ENCODE measurements around the gene ODAD4. TPM values are rescaled to one million over a fixed set of nuclear protein-coding genes. Genes with fewer than 3 reads are reported as not detected.
A peak's percentile ranks its signal among the peaks of the same experiment; 100 is the strongest.

ODAD4 gene
- 1 to 10 TPM in 1 of 2 donors, under 1 TPM in 1; 0.74 to 1.2 TPM for total RNA-seq
- long read RNA-seq, donor 1, partial matches to known transcripts = 0 of 1 reads
- long read RNA-seq, donor 1, other reads (novel, unspliced or antisense) = 1 of 1 reads
- long read RNA-seq, donor 2, partial matches to known transcripts = 0 of 4 reads
- long read RNA-seq, donor 2, other reads (novel, unspliced or antisense) = 4 of 4 reads

- intact Hi-C loops (cut with DNase I) = no loop called here
- peak; percentile 100 for DNase-seq (ENCODE audit: low spot score)
Measured at GRCh38 chr17:41930009-41930832, at the start of gene ODAD4. Gene ODAD4 (plus strand): TSS chr17:41930617. CDS start chr17:41930724, 107 bp downstream.

- intact Hi-C loops (cut with DNase I) = no loop called here
- no peak for DNase-seq (ENCODE audit: low spot score)
Measured at GRCh38 chr17:41882756-41883155, 47.7 kb upstream of the ODAD4 start.

- intact Hi-C loops (cut with DNase I) = no loop called here
- no peak for DNase-seq (ENCODE audit: low spot score)
Measured at GRCh38 chr17:41885733-41886132, 44.7 kb upstream of the ODAD4 start.

GRCh38 chr17:41888332-41888965 is 42.0 kb upstream of the ODAD4 start:
- no peak for DNase-seq (ENCODE audit: low spot score)
- intact Hi-C loops (cut with DNase I) = no loop called here

GRCh38 chr17:41891135-41892020 is 39.0 kb upstream of the ODAD4 start:
- DNase-seq (ENCODE audit: low spot score) = no peak
- intact Hi-C loops (cut with DNase I) = no loop called here

GRCh38 chr17:41892021-41892376 is 38.4 kb upstream of the ODAD4 start:
- intact Hi-C loops (cut with DNase I) = no loop called here
- DNase-seq (ENCODE audit: low spot score) = no peak

GRCh38 chr17:41893384-41893783 is 37.0 kb upstream of the ODAD4 start:
- intact Hi-C loops (cut with DNase I) = no loop called here
- DNase-seq (ENCODE audit: low spot score) = no peak

- intact Hi-C loops (cut with DNase I) = no loop called here
- DNase-seq (ENCODE audit: low spot score) = no peak
Measured at GRCh38 chr17:41894791-41895331, 35.6 kb upstream of the ODAD4 start.

- intact Hi-C loops (cut with DNase I) = no loop called here
Measured at GRCh38 chr17:41895617-41896016, 34.8 kb upstream of the ODAD4 start.

GRCh38 chr17:41896726-41897125 is 33.7 kb upstream of the ODAD4 start:
- intact Hi-C loops (cut with DNase I) = no loop called here

More at GRCh38 chr17:41895617-41896016, 34.8 kb upstream of the ODAD4 start:
- no peak for DNase-seq (ENCODE audit: low spot score)

GRCh38 chr17:41901646-41902045 is 28.8 kb upstream of the ODAD4 start:
- intact Hi-C loops (cut with DNase I) = no loop called here
- DNase-seq (ENCODE audit: low spot score) = no peak

More at GRCh38 chr17:41896726-41897125, 33.7 kb upstream of the ODAD4 start:
- DNase-seq (ENCODE audit: low spot score) = no peak

- intact Hi-C loops (cut with DNase I) = no loop called here
- no peak for DNase-seq (ENCODE audit: low spot score)
Measured at GRCh38 chr17:41904242-41904841, 26.1 kb upstream of the ODAD4 start.

GRCh38 chr17:41905172-41905571 is 25.2 kb upstream of the ODAD4 start:
- intact Hi-C loops (cut with DNase I) = no loop called here
- DNase-seq (ENCODE audit: low spot score) = no peak

GRCh38 chr17:41906465-41907184 is 23.8 kb upstream of the ODAD4 start:
- DNase-seq (ENCODE audit: low spot score) = no peak

GRCh38 chr17:41907185-41907556 is 23.2 kb upstream of the ODAD4 start:
- intact Hi-C loops (cut with DNase I) = no loop called here
- no peak for DNase-seq (ENCODE audit: low spot score)

More at GRCh38 chr17:41906465-41907184, 23.8 kb upstream of the ODAD4 start:
- intact Hi-C loops (cut with DNase I) = no loop called here

- DNase-seq (ENCODE audit: low spot score) = no peak
- intact Hi-C loops (cut with DNase I) = no loop called here
Measured at GRCh38 chr17:41907633-41908539, 22.5 kb upstream of the ODAD4 start.

- no peak for DNase-seq (ENCODE audit: low spot score)
- intact Hi-C loops (cut with DNase I) = no loop called here
Measured at GRCh38 chr17:41909088-41909487, 21.3 kb upstream of the ODAD4 start.
